ENCODE data around the gene WDTC1.

DNA sequence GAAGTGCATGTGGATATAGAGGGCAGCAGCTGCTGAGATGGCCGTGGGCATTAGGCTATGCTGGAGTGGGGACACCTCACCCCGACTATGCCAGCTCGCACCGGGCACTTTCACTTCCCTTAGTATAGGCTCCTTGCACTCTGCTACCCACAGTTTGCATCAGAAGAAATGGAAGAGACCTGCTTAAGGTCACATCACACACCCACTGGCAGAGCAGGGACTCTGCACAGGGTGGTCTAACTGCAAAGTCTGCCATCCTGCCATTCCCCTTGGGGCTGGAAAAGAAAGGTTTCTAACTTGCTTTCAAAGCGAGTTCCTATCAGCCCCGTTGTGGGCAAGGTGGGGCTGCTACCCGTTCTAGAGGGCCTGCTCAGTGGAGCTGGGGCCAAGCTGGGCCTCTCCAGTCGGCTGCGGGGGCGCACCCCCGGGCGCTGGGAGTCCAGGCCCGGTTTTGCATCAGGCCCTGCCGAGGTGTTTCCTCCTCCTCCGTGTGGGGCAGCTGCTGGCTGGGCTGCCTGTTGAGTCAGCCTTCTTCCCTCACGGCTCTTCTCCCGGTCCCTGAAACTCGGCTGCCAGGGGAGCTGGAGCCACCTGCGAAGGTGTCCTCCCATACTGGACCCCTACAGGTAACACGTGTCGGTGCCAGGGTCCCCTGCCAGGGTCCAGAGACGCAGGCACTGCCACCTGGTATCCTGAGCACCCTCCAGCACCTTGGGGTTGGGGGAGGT, 107.3 kb downstream of the WDTC1 start, which contains the start of gene SYTL1:
- TF ChIP-seq CTCF (optimal IDR thresholded peaks at IDR 0.05 in 1 of 3, IDR thresholded peaks at IDR 0.05 in 1 of 3, conservative IDR thresholded peaks at IDR 0.05 in 1 of 3; ENCODE audit: extremely low read depth in 1 of 3, insufficient read depth in 2 of 3, low read length in 3 of 3) (peak in 1 of 3 experiments; percentile 15), EZH2 (IDR thresholded peaks at IDR 0.05; ENCODE audit: low read length) (no peak)
